H9 (cell line): ENCODE data around the gene CALML4. TPM values are rescaled to one million over a fixed set of nuclear protein-coding genes. Genes with fewer than 3 reads are reported as not detected.

ENCODE experiments used
- DNase-seq: peaks from one replicate; pipeline ENCODE4 v3.0.0-alpha.2; 2017
- H2AFZ ChIP-seq: one replicate; pipeline ENCODE4 v1.6.1; 2013; ENCODE audit warnings: mild to moderate bottlenecking, low read length, control low read depth, moderate library complexity
- H2AK5ac ChIP-seq: 2 replicates; pipeline ENCODE4 v1.6.1; 2013; ENCODE audit warnings: low read length, control low read depth, mixed read lengths; ENCODE audit not compliant: insufficient read length
- H2BK120ac ChIP-seq: one replicate; pipeline ENCODE4 v1.6.1; 2013; ENCODE audit warnings: low read depth, mild to moderate bottlenecking, low read length, control low read depth, inconsistent platforms; ENCODE audit not compliant: poor library complexity, severe bottlenecking
- H2BK12ac ChIP-seq: 2 replicates; pipeline ENCODE4 v1.6.1; 2013; ENCODE audit warnings: low read length, control low read depth, mixed read lengths, low read depth; ENCODE audit not compliant: insufficient read length
- H2BK15ac ChIP-seq: 2 replicates; pipeline ENCODE4 v1.6.1; 2013; ENCODE audit warnings: low read depth, low read length, control low read depth
- H2BK20ac ChIP-seq: one replicate; pipeline ENCODE4 v1.6.1; 2013; ENCODE audit warnings: low read depth, mild to moderate bottlenecking, low read length, control low read depth, inconsistent platforms; ENCODE audit not compliant: poor library complexity, severe bottlenecking
- H2BK5ac ChIP-seq: 2 replicates; pipeline ENCODE4 v1.6.1; 2013; ENCODE audit warnings: low read length, control low read depth, mixed read lengths; ENCODE audit not compliant: insufficient read length
- H3K14ac ChIP-seq: 2 replicates; pipeline ENCODE4 v1.6.1; 2013; ENCODE audit warnings: low read length, control low read depth; ENCODE audit not compliant: insufficient read depth
- H3K18ac ChIP-seq: 2 replicates; pipeline ENCODE4 v1.6.1; 2013; ENCODE audit warnings: low read depth, mild to moderate bottlenecking, mixed read lengths, low read length, control low read depth; ENCODE audit not compliant: insufficient read length
- H3K23ac ChIP-seq: 2 replicates; pipeline ENCODE4 v1.6.1; 2013; ENCODE audit warnings: low read length, control low read depth, mixed read lengths, low read depth; ENCODE audit not compliant: insufficient read length
- H3K23me2 ChIP-seq: 2 replicates; pipeline ENCODE4 v1.6.1; 2013; ENCODE audit warnings: low read depth, mild to moderate bottlenecking, mixed read lengths, low read length, control low read depth; ENCODE audit not compliant: insufficient read length, poor library complexity, severe bottlenecking
- H3K27ac ChIP-seq: 2 replicates; pipeline ENCODE4 v1.5.1; 2013; ENCODE audit warnings: low read length, control low read depth, mixed read lengths, low read depth; ENCODE audit not compliant: insufficient read length
- H3K27me3 ChIP-seq: 2 replicates; pipeline ENCODE4 v1.6.1; 2013; ENCODE audit warnings: low read length, control low read depth, inconsistent platforms; ENCODE audit not compliant: insufficient read depth
- H3K4ac ChIP-seq: 2 replicates; pipeline ENCODE4 v1.6.1; 2013; ENCODE audit warnings: low read depth, mild to moderate bottlenecking, control low read depth, inconsistent platforms, low read length, moderate library complexity
- H3K4me1 ChIP-seq: 2 replicates; pipeline ENCODE4 v1.6.1; 2013; ENCODE audit warnings: low read length, control low read depth, inconsistent platforms; ENCODE audit not compliant: insufficient read depth
- H3K4me2 ChIP-seq: 2 replicates; pipeline ENCODE4 v1.6.1; 2013; ENCODE audit warnings: low read length, control low read depth, mixed read lengths; ENCODE audit not compliant: insufficient read length, insufficient read depth
- H3K56ac ChIP-seq: 2 replicates; pipeline ENCODE4 v1.6.1; 2013; ENCODE audit warnings: low read depth, mild to moderate bottlenecking, mixed read lengths, low read length, control low read depth; ENCODE audit not compliant: insufficient read length
- H3K79me1 ChIP-seq: 2 replicates; pipeline ENCODE4 v1.6.1; 2013; ENCODE audit warnings: low read depth, mild to moderate bottlenecking, moderate library complexity, low read length, control low read depth, inconsistent platforms; ENCODE audit not compliant: insufficient read depth, poor library complexity, severe bottlenecking
- H3K79me2 ChIP-seq: 2 replicates; pipeline ENCODE4 v1.6.1; 2013; ENCODE audit warnings: low read length, control low read depth, inconsistent platforms; ENCODE audit not compliant: insufficient read depth
- H3K9ac ChIP-seq: 2 replicates; pipeline ENCODE4 v1.6.1; 2013; ENCODE audit warnings: low read length, control low read depth, mixed read lengths; ENCODE audit not compliant: insufficient read length; ENCODE audit errors: extremely low read depth
- H3K9me3 ChIP-seq: one replicate; pipeline ENCODE4 v1.6.1; 2013; ENCODE audit warnings: low read depth, low read length, inconsistent platforms; ENCODE audit not compliant: control insufficient read depth
- H3T11ph ChIP-seq: one replicate; pipeline ENCODE4 v1.6.1; 2013; ENCODE audit warnings: mild to moderate bottlenecking, low read length, control low read depth, inconsistent platforms
- H4K20me1 ChIP-seq: one replicate; pipeline ENCODE4 v1.6.1; 2013; ENCODE audit not compliant: control insufficient read depth, insufficient read length, insufficient read depth
- H4K5ac ChIP-seq: 2 replicates; pipeline ENCODE4 v1.6.1; 2013; ENCODE audit warnings: low read depth, mild to moderate bottlenecking, mixed read lengths, low read length, control low read depth; ENCODE audit not compliant: insufficient read length
- H4K8ac ChIP-seq: replicated peaks from 2 replicates; pipeline ENCODE4 v1.6.1; 2013; ENCODE audit warnings: low read length, control low read depth, mixed read lengths, low read depth; ENCODE audit not compliant: insufficient read length
- H4K91ac ChIP-seq: 2 replicates; pipeline ENCODE4 v1.6.1; 2013; ENCODE audit warnings: low read depth, mild to moderate bottlenecking, moderate library complexity, mixed read lengths, low read length, control low read depth; ENCODE audit not compliant: insufficient read length
- H3K27ac Mint-ChIP-seq, 3 experiments: 2 replicates in 2 of 3; 3 replicates in 1 of 3; pipeline ENCODE4 v1.8.0; 2020 to 2021; ENCODE audit warnings: mixed read lengths in 3 of 3, mild to moderate bottlenecking in 1 of 3, moderate library complexity in 1 of 3
- H3K27me3 Mint-ChIP-seq: 2 replicates; pipeline ENCODE4 v1.8.0; 2021; ENCODE audit warnings: low read depth, mild to moderate bottlenecking, moderate library complexity, mixed read lengths
- H3K36me3 Mint-ChIP-seq, 3 experiments: 2 replicates in 2 of 3; 3 replicates in 1 of 3; pipeline ENCODE4 v1.8.0; 2020 to 2021; ENCODE audit warnings: low read depth in 3 of 3, mixed read lengths in 3 of 3; ENCODE audit not compliant: insufficient read depth in 1 of 3
- H3K4me1 Mint-ChIP-seq, 2 experiments: 2 replicates each; pipeline ENCODE4 v1.8.0; 2020; ENCODE audit warnings: mixed read lengths in 2 of 2
- H3K4me3 Mint-ChIP-seq, 2 experiments: 2 replicates in 1 of 2; 3 replicates in 1 of 2; pipeline ENCODE4 v1.8.0; 2020 to 2021; ENCODE audit warnings: mild to moderate bottlenecking in 2 of 2, mixed read lengths in 2 of 2, moderate library complexity in 1 of 2
- H3K9me3 Mint-ChIP-seq, 2 experiments: 2 replicates in 1 of 2; 3 replicates in 1 of 2; pipeline ENCODE4 v1.8.0; 2020; ENCODE audit warnings: mild to moderate bottlenecking in 2 of 2, mixed read lengths in 2 of 2, moderate library complexity in 1 of 2
- CTCF ChIP-seq: fragments of 200-600 bp; sonication (generic); conservative IDR thresholded peaks from 3 replicates; pipeline ENCODE4 v1.8.0; 2021; ENCODE audit warnings: antibody characterized with exemption, mild to moderate bottlenecking
- WGBS: extraction: QIAGEN DNeasy Blood & Tissue Kit; methylation state at CpG from one replicate; pipeline ENCODE4 v1.1.7; 2013; ENCODE audit warnings: missing lambda C conversion rate, low lambda C conversion rate, mixed read lengths; ENCODE audit not compliant: insufficient read length; ENCODE audit errors: extremely low coverage; 5-methylcytosine and 5-hydroxymethylcytosine counted together
- total RNA-seq: library from RNA; stranded (reverse); gene quantifications from 2 replicates; pipeline ENCODE4 v1.2.1, GENCODE V29; 2021

Gene CALML4
- total RNA-seq, 1 experiment from 2014 or later, result 11.8 TPM

GRCh38 chr15:68205954-68206539 is 915 bp upstream of the CALML4 start:
- H3K27ac Mint-ChIP-seq, result peak overlapping the region; percentile 82 to 95 (median 94); a peak in 6 of 7 replicates
- no peak overlapping the region for H3K18ac ChIP-seq
- no peak overlapping the region for H2BK12ac ChIP-seq
- H2BK120ac ChIP-seq, result no peak overlapping the region
- no peak overlapping the region for H4K91ac ChIP-seq
- H3K9me3 Mint-ChIP-seq, result no peaks in the 10 kb centered on the region
- H3K9ac ChIP-seq, result no peak overlapping the region
- H3K4me1 ChIP-seq, result peaks cover 11% of the 10 kb centered on the region
- peaks cover 5 to 12% (median 8%) of the 10 kb centered on the region in 3 experiments; a peak in 4 of 7 replicates for H3K36me3 Mint-ChIP-seq
- no CpG with 5 or more reads among the region's 14 CpGs for WGBS
- no peaks in the 10 kb centered on the region for H3K79me2 ChIP-seq
- peak overlapping the region in 1 of 2 experiments; percentile 25; a peak in 1 of 5 replicates for H3K4me3 Mint-ChIP-seq
- no peak overlapping the region for H2AK5ac ChIP-seq
- H3K27me3 ChIP-seq, result no peaks in the 10 kb centered on the region
- H3K56ac ChIP-seq, result no peak overlapping the region
- H3K4me1 Mint-ChIP-seq, result peaks cover 34 to 45% of the 10 kb centered on the region in 2 experiments
- no peaks in the 10 kb centered on the region; the same call in 1 of the 2 replicates for H3K27me3 Mint-ChIP-seq
- peaks cover 4% of the 10 kb centered on the region for H3K79me1 ChIP-seq
- H2BK5ac ChIP-seq, result no peak overlapping the region
- H4K5ac ChIP-seq, result no peak overlapping the region
- no peak overlapping the region for H3K4me2 ChIP-seq
- no peak overlapping the region for H4K8ac ChIP-seq
- no peaks in the 10 kb centered on the region for H3K9me3 ChIP-seq
- H3K4ac ChIP-seq, result no peak overlapping the region
- no peak overlapping the region for H2BK15ac ChIP-seq
- peak overlapping the region; percentile 45; the same call in 1 of the 2 replicates for H3K14ac ChIP-seq
- peak; percentile 66 for DNase-seq
- no peak for TF ChIP-seq CTCF
- no peaks in the 10 kb centered on the region for H4K20me1 ChIP-seq
- H2BK20ac ChIP-seq, result no peak overlapping the region
- H3K27ac ChIP-seq, result no peak overlapping the region
- no peak overlapping the region for H3T11ph ChIP-seq
- H3K23ac ChIP-seq, result no peak overlapping the region
- no peaks in the 10 kb centered on the region for H3K23me2 ChIP-seq
- H2AFZ ChIP-seq, result no peak overlapping the region
